Astrocyte (in vitro differentiated cells and primary cell): ENCODE results near the gene SIRPB2. TPM values are rescaled to one million over a fixed set of nuclear protein-coding genes. Genes with fewer than 3 reads are reported as not detected.

Source experiments
- DNase-seq: peaks from one replicate; pipeline ENCODE4 v3.0.0-alpha.2; 2010; ENCODE audit warnings: low read depth
- FAIRE-seq: peaks from 2 replicates; lab custom pipeline; 2011; peaks lifted over from hg19 to GRCh38; lab: Jason Lieb, UNC
- H2AFZ ChIP-seq: 2 replicates; pipeline ENCODE4 v1.6.0; 2012; ENCODE audit warnings: low read depth, low read length, inconsistent platforms
- H3K27ac ChIP-seq: 2 replicates; pipeline ENCODE4 v1.5.1; 2011; ENCODE audit warnings: low read depth, low read length, inconsistent platforms
- H3K27me3 ChIP-seq: 2 replicates; pipeline ENCODE4 v1.6.0; 2011; ENCODE audit warnings: low read length, inconsistent platforms; ENCODE audit not compliant: insufficient read depth
- H3K36me3 ChIP-seq: 2 replicates; pipeline ENCODE4 v1.5.1; 2011; ENCODE audit warnings: low read length, inconsistent platforms; ENCODE audit not compliant: insufficient read depth
- H3K4me1 ChIP-seq: 2 replicates; pipeline ENCODE4 v1.5.1; 2011; ENCODE audit warnings: low read length, inconsistent platforms; ENCODE audit not compliant: insufficient read depth
- H3K4me2 ChIP-seq: 2 replicates; pipeline ENCODE4 v1.6.0; 2012; ENCODE audit warnings: low read length, inconsistent platforms
- H3K4me3 ChIP-seq: 2 replicates; pipeline ENCODE4 v1.5.1; 2011; ENCODE audit warnings: low read depth, mild to moderate bottlenecking, low read length, inconsistent platforms; ENCODE audit not compliant: insufficient read depth
- H3K79me2 ChIP-seq: 2 replicates; pipeline ENCODE4 v1.6.0; 2012; ENCODE audit warnings: mild to moderate bottlenecking, low read length, inconsistent platforms; ENCODE audit not compliant: insufficient read depth
- H3K9ac ChIP-seq: 2 replicates; pipeline ENCODE4 v1.6.0; 2012; ENCODE audit warnings: mild to moderate bottlenecking, low read length, inconsistent platforms
- H3K9me3 ChIP-seq: 2 replicates; pipeline ENCODE4 v1.5.1; 2012; ENCODE audit warnings: low read depth, mild to moderate bottlenecking, low read length, inconsistent platforms; ENCODE audit not compliant: insufficient read depth
- H4K20me1 ChIP-seq: 2 replicates; pipeline ENCODE4 v1.6.0; 2012; ENCODE audit warnings: low read length, inconsistent platforms; ENCODE audit not compliant: insufficient read depth
- H3K27ac Mint-ChIP-seq: one replicate; pipeline ENCODE4 v1.8.0; 2021; ENCODE audit warnings: mild to moderate bottlenecking, mixed read lengths; ENCODE audit not compliant: unreplicated experiment
- H3K27me3 Mint-ChIP-seq: one replicate; pipeline ENCODE4 v1.8.0; 2021; ENCODE audit warnings: low read depth, mixed read lengths; ENCODE audit not compliant: unreplicated experiment
- H3K36me3 Mint-ChIP-seq: one replicate; pipeline ENCODE4 v1.8.0; 2021; ENCODE audit warnings: low read depth, mixed read lengths; ENCODE audit not compliant: unreplicated experiment
- H3K4me1 Mint-ChIP-seq: one replicate; pipeline ENCODE4 v1.8.0; 2021; ENCODE audit warnings: low read depth, mixed read lengths; ENCODE audit not compliant: unreplicated experiment
- H3K4me3 Mint-ChIP-seq: one replicate; pipeline ENCODE4 v1.8.0; 2021; ENCODE audit warnings: mild to moderate bottlenecking, moderate library complexity, mixed read lengths; ENCODE audit not compliant: unreplicated experiment
- H3K9me3 Mint-ChIP-seq: one replicate; pipeline ENCODE4 v1.8.0; 2021; ENCODE audit warnings: mild to moderate bottlenecking, mixed read lengths; ENCODE audit not compliant: unreplicated experiment
- EZH2 ChIP-seq: IDR thresholded peaks from 2 replicates; pipeline ENCODE4 v1.6.1; 2012; ENCODE audit warnings: mild to moderate bottlenecking, low read length, inconsistent platforms; ENCODE audit not compliant: insufficient read depth
- total RNA-seq: library from RNA; stranded (reverse); gene quantifications from 2 replicates; pipeline ENCODE4 v1.2.1, GENCODE V29; 2021
- TF ChIP-seq, protein P1 (sequence below): IDR thresholded peaks from 2 replicates; pipeline ENCODE4 v1.5.1; 2011; ENCODE audit warnings: low read depth, mild to moderate bottlenecking, inconsistent platforms, low read length, moderate library complexity; ENCODE audit not compliant: insufficient read depth

The SIRPB2 gene
- total RNA-seq, 1 donor from 2014 or later = not detected

DNA sequence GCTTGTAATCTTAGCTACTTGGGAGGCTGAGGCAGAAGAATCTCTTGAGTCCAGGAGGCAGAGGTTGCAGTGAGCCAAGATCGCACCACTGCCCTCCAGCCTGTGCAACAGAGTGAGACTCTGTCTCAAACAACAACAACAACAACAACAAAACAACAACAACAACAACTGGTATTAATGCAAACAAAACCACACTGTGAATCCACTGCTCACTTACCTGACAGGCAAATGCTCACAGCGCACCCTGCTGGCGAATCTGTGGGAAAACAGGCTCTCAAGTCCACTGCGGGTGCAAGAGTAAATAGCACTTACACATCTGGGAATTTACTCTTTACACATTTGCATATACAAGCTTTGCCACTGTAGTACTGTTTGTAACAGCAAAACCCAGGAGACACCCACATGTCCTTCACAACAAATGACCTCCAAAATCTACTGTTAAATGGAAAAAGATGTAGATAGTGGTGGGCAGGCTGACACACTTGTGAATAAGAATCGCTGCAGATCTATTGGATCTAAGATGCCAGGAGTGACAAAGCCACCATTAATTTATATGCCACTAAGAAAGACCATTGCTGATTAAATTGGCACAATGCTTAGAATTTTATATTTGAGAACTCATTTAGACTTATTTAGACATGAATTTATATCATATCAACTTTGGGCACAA lies 53.9 kb downstream of the SIRPB2 start:
- Histone ChIP-seq H3K9me3 (no peaks in the 10 kb centered on the region), H4K20me1 (peaks cover 7% of the 10 kb centered on the region), H3K27ac (no peak overlapping the region), H3K79me2 (no peaks in the 10 kb centered on the region), H3K36me3 (peaks cover 13% of the 10 kb centered on the region), H2AFZ (no peak overlapping the region), H3K4me3 (no peak overlapping the region), H3K4me1 (peaks cover 9% of the 10 kb centered on the region), H3K27me3 (no peaks in the 10 kb centered on the region), H3K9ac (no peak overlapping the region), H3K4me2 (no peak overlapping the region)
- no peaks in the 10 kb centered on the region for H3K4me1 Mint-ChIP-seq
- peaks cover 9% of the 10 kb centered on the region for H3K36me3 Mint-ChIP-seq
- no peak for TF ChIP-seq EZH2
- TF ChIP-seq, protein P1, sequence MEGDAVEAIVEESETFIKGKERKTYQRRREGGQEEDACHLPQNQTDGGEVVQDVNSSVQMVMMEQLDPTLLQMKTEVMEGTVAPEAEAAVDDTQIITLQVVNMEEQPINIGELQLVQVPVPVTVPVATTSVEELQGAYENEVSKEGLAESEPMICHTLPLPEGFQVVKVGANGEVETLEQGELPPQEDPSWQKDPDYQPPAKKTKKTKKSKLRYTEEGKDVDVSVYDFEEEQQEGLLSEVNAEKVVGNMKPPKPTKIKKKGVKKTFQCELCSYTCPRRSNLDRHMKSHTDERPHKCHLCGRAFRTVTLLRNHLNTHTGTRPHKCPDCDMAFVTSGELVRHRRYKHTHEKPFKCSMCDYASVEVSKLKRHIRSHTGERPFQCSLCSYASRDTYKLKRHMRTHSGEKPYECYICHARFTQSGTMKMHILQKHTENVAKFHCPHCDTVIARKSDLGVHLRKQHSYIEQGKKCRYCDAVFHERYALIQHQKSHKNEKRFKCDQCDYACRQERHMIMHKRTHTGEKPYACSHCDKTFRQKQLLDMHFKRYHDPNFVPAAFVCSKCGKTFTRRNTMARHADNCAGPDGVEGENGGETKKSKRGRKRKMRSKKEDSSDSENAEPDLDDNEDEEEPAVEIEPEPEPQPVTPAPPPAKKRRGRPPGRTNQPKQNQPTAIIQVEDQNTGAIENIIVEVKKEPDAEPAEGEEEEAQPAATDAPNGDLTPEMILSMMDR = peak; percentile 97
- no peaks in the 10 kb centered on the region for H3K9me3 Mint-ChIP-seq
- no peak overlapping the region for H3K4me3 Mint-ChIP-seq
- FAIRE-seq = peak; percentile 54
- H3K27ac Mint-ChIP-seq = no peak overlapping the region
- DNase-seq = peak; percentile 53
- H3K27me3 Mint-ChIP-seq = no peaks in the 10 kb centered on the region

DNA sequence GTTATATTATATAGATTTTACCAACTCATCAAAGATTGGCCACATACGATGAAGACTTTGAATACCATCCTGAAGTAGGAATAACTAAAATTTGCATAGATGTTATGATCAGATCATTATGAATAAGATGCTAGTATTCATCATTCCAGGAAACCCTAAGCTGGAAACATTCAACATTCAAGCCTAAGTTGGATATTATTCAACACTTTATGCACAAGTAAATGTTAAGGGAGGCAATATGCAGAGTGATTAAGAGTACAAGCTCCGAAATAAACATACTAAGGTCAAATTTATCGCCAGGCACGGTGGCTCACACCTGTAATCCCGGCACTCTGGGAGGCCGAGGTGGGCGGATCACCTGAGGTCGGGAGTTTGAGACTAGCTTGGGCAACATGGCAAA lies 55.0 kb downstream of the SIRPB2 start:
- Mint-ChIP-seq H3K27ac (no peak overlapping the region), H3K27me3 (no peaks in the 10 kb centered on the region), H3K36me3 (peaks cover 4% of the 10 kb centered on the region), H3K4me3 (no peak overlapping the region), H3K4me1 (no peaks in the 10 kb centered on the region), H3K9me3 (no peaks in the 10 kb centered on the region)
- no peak overlapping the region for H3K9ac ChIP-seq
- DNase-seq = no peak
- no peak overlapping the region for H3K27ac ChIP-seq
- no peak overlapping the region for H3K4me2 ChIP-seq
- peaks cover 7% of the 10 kb centered on the region for H4K20me1 ChIP-seq
- H3K4me1 ChIP-seq = peaks cover 9% of the 10 kb centered on the region
- no peaks in the 10 kb centered on the region for H3K9me3 ChIP-seq
- TF ChIP-seq, protein P1 = no peak
- TF ChIP-seq EZH2 = no peak
- H2AFZ ChIP-seq = no peak overlapping the region
- H3K36me3 ChIP-seq = peaks cover 2% of the 10 kb centered on the region
- no peak overlapping the region for H3K4me3 ChIP-seq
- FAIRE-seq = no peak
- H3K27me3 ChIP-seq = peaks cover 2% of the 10 kb centered on the region
- no peaks in the 10 kb centered on the region for H3K79me2 ChIP-seq

DNA sequence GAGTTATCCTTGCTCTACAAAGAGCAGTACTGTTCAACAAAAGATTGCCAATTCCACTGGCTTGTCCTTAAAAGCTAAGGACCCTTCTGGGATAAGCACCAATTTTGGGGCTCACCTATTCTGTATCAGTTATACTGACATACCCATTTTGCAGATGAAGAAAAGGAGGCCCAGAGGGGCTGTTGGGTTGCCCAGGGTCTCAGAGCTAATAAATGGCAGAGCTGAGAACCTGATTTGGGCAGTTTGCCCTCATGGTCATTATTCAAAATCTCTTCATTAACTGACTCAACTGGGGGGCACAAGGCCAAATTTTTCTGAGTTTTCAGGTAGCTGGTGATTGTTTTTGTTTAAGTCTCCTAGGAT lies 55.9 kb downstream of the SIRPB2 start:
- no peaks in the 10 kb centered on the region for H3K4me1 Mint-ChIP-seq
- H3K4me2 ChIP-seq = no peak overlapping the region
- H3K4me1 ChIP-seq = peaks cover 9% of the 10 kb centered on the region
- H3K27me3 Mint-ChIP-seq = no peaks in the 10 kb centered on the region
- DNase-seq = no peak
- H3K27ac Mint-ChIP-seq = no peak overlapping the region
- H3K4me3 ChIP-seq = no peak overlapping the region
- H3K9me3 ChIP-seq = no peaks in the 10 kb centered on the region
- H3K9me3 Mint-ChIP-seq = no peaks in the 10 kb centered on the region
- H3K36me3 Mint-ChIP-seq = peaks cover 4% of the 10 kb centered on the region
- H3K27me3 ChIP-seq = peaks cover 2% of the 10 kb centered on the region
- peaks cover 7% of the 10 kb centered on the region for H4K20me1 ChIP-seq
- H3K79me2 ChIP-seq = no peaks in the 10 kb centered on the region
- no peak for FAIRE-seq
- H3K27ac ChIP-seq = no peak overlapping the region
- no peak for TF ChIP-seq EZH2
- TF ChIP-seq, protein P1 = no peak
- no peak overlapping the region for H2AFZ ChIP-seq
- no peak overlapping the region for H3K4me3 Mint-ChIP-seq
- no peaks in the 10 kb centered on the region for H3K36me3 ChIP-seq
- H3K9ac ChIP-seq = no peak overlapping the region
